WTC11 (cell line): ENCODE measurements around the gene MAP1LC3B. TPM values are rescaled to one million over a fixed set of nuclear protein-coding genes. Genes with fewer than 3 reads are reported as not detected.

Source experiments
- ATAC-seq: fragments of 200-7000 bp; cut with Tn5 transposase; 2 replicates; pipeline ENCODE4 v1.10.0; 2021; ENCODE audit warnings: mild to moderate bottlenecking, moderate library complexity
- CTCF ChIA-PET: fragments of 300-600 bp; sonication (Branson Sonifier 250); formaldehyde crosslinking; loops from one replicate; lab custom pipeline; 2021; ENCODE audit warnings: antibody characterized with exemption; lab: Charles Lee
- POLR2A ChIA-PET: fragments of 350-600 bp; sonication (Branson Sonifier 250); formaldehyde crosslinking; loops from one replicate; lab custom pipeline; 2021; ENCODE audit warnings: antibody characterized with exemption; lab: Charles Lee
- DNase-seq: peaks from one replicate; pipeline ENCODE4 v3.0.0; 2021; ENCODE audit warnings: low spot score
- H3K27ac Mint-ChIP-seq: 2 replicates; pipeline ENCODE4 v1.8.0; 2021; ENCODE audit warnings: mixed read lengths
- H3K27me3 Mint-ChIP-seq: 2 replicates; pipeline ENCODE4 v1.8.0; 2021; ENCODE audit warnings: low read depth, mild to moderate bottlenecking, moderate library complexity, mixed read lengths
- H3K36me3 Mint-ChIP-seq: 2 replicates; pipeline ENCODE4 v1.8.0; 2021; ENCODE audit warnings: mixed read lengths
- H3K4me1 Mint-ChIP-seq: 2 replicates; pipeline ENCODE4 v1.8.0; 2022; ENCODE audit warnings: mixed read lengths
- H3K4me3 Mint-ChIP-seq: 2 replicates; pipeline ENCODE4 v1.8.0; 2021; ENCODE audit warnings: mild to moderate bottlenecking, moderate library complexity, mixed read lengths
- H3K9me3 Mint-ChIP-seq: 2 replicates; pipeline ENCODE4 v1.8.0; 2021; ENCODE audit warnings: mixed read lengths
- ATF2 ChIP-seq: sonication (generic); formaldehyde crosslinking; IDR thresholded peaks from 2 replicates; pipeline ENCODE4 v1.8.1; 2022; ENCODE audit warnings: low read depth, missing genetic modification reagents, borderline replicate concordance
- CDX4 ChIP-seq: fragments of 250-450 bp; sonication (Bioruptor Pico); IDR thresholded peaks from 2 replicates; pipeline ENCODE4 v1.9.0; 2021; ENCODE audit warnings: moderate library complexity, mild to moderate bottlenecking, inconsistent platforms, borderline replicate concordance
- ELF4 ChIP-seq: sonication (generic); formaldehyde crosslinking; IDR thresholded peaks from 2 replicates; pipeline ENCODE4 v1.8.1; 2022; ENCODE audit warnings: low read depth, mild to moderate bottlenecking, moderate library complexity, missing genetic modification reagents
- ERG ChIP-seq: fragments of 250-450 bp; sonication (Bioruptor Pico); IDR thresholded peaks from 2 replicates; pipeline ENCODE4 v1.8.0; 2021; ENCODE audit warnings: mild to moderate bottlenecking
- FOXJ3 ChIP-seq: sonication (generic); formaldehyde crosslinking; IDR thresholded peaks from 2 replicates; pipeline ENCODE4 v1.9.0; 2021; ENCODE audit warnings: missing genetic modification reagents, mild to moderate bottlenecking, borderline replicate concordance
- HMGXB4 ChIP-seq: sonication (generic); formaldehyde crosslinking; IDR thresholded peaks from 2 replicates; pipeline ENCODE4 v1.8.1; 2023; ENCODE audit warnings: mild to moderate bottlenecking, moderate library complexity, missing genetic modification reagents
- PRDM15 ChIP-seq: sonication (generic); formaldehyde crosslinking; IDR thresholded peaks from 2 replicates; pipeline ENCODE4 v1.8.0; 2022; ENCODE audit warnings: missing genetic modification reagents
- USF1 ChIP-seq: sonication (generic); formaldehyde crosslinking; IDR thresholded peaks from 2 replicates; pipeline ENCODE4 v1.8.0; 2022; ENCODE audit warnings: mild to moderate bottlenecking, missing genetic modification reagents
- ZBTB43 ChIP-seq: sonication (generic); formaldehyde crosslinking; IDR thresholded peaks from 2 replicates; pipeline ENCODE4 v1.8.1; 2023; ENCODE audit warnings: mild to moderate bottlenecking, missing genetic modification reagents
- ZNF138 ChIP-seq: sonication (generic); formaldehyde crosslinking; conservative IDR thresholded peaks from 2 replicates; pipeline ENCODE4 v1.8.1; 2022; ENCODE audit warnings: mild to moderate bottlenecking, moderate library complexity, missing genetic modification reagents
- ZNF263 ChIP-seq: sonication (generic); formaldehyde crosslinking; IDR thresholded peaks from 2 replicates; pipeline ENCODE4 v1.8.1; 2022; ENCODE audit warnings: low read depth, mild to moderate bottlenecking, moderate library complexity, missing genetic modification reagents
- ZNF512 ChIP-seq: sonication (generic); formaldehyde crosslinking; IDR thresholded peaks from 2 replicates; pipeline ENCODE4 v1.8.1; 2022; ENCODE audit warnings: missing genetic modification reagents, borderline replicate concordance
- ZSCAN18 ChIP-seq: fragments of 250-450 bp; sonication (Bioruptor Pico); IDR thresholded peaks from 2 replicates; pipeline ENCODE4 v2.1.2; 2022; ENCODE audit warnings: mild to moderate bottlenecking, moderate library complexity
- total RNA-seq: library from RNA; stranded (reverse); gene quantifications from 3 replicates; pipeline ENCODE4 v1.2.3, GENCODE V29; 2021

Gene MAP1LC3B
- total RNA-seq, 1 experiment from 2014 or later = 46.9 TPM

- TF ChIP-seq CDX4 (CRISPR knock-in tag) (no peak), HMGXB4 (CRISPR knock-in tag) (no peak), USF1 (CRISPR knock-in tag) (no peak), PRDM15 (CRISPR knock-in tag) (no peak)
Observed at GRCh38 chr16:87439926-87440325, 47.8 kb downstream of the MAP1LC3B start (continued).

GRCh38 chr16:87441886-87442580 lies 49.9 kb downstream of the MAP1LC3B start:
- Mint-ChIP-seq H3K4me3 (no peak overlapping the region), H3K27me3 (no peaks in the 10 kb centered on the region), H3K4me1 (peaks cover 6% of the 10 kb centered on the region)
- CTCF ChIA-PET = interaction anchor here (2.8 kb wide), 1 partner anchor 20 kb away, joined by 6 read pairs; no protein-coding TSS in a partner anchor
- ATAC-seq = no peak
- no peak for TF ChIP-seq ERG (CRISPR knock-in tag)
- TF ChIP-seq ZNF263 (CRISPR knock-in tag) = no peak
- no peak for TF ChIP-seq ZSCAN18 (CRISPR knock-in tag)
- no peak for TF ChIP-seq ZNF138 (CRISPR knock-in tag)
- no peak for TF ChIP-seq ZNF512 (CRISPR knock-in tag)
- no peak for TF ChIP-seq ELF4 (CRISPR knock-in tag)
- no peak for TF ChIP-seq ZBTB43 (CRISPR knock-in tag)
- no peak for TF ChIP-seq ATF2
- no peak for TF ChIP-seq FOXJ3 (CRISPR knock-in tag)
- TF ChIP-seq, all 79 proteins: peak for 0
- DNase-seq = no peak
- POLR2A ChIA-PET = no interaction called here
- peaks cover 24% of the 10 kb centered on the region for H3K9me3 Mint-ChIP-seq
- peaks cover 52% of the 10 kb centered on the region for H3K36me3 Mint-ChIP-seq
- no peak overlapping the region for H3K27ac Mint-ChIP-seq
